HCT116 (cell line): Measurements from ENCODE around the gene MTHFR. TPM values are rescaled to one million over a fixed set of nuclear protein-coding genes. Genes with fewer than 3 reads are reported as not detected.

Source experiments
- ATAC-seq: fragments of 200-7000 bp; cut with Tn5 transposase; 2 replicates; pipeline ENCODE4 v1.9.1; 2020; ENCODE audit warnings: mild to moderate bottlenecking, moderate library complexity
- BruUV-seq: library from RNA; stranded (reverse); fragments of 400-500 nt; replicated peaks from 2 replicates; lab custom pipeline; 2021; lab: Mats Ljungman, UMichigan
- CTCF ChIA-PET: fragments of 300-600 bp; sonication (Branson Sonifier 250); formaldehyde crosslinking; loops from one replicate; lab custom pipeline; 2021; ENCODE audit warnings: antibody characterized with exemption; lab: Charles Lee
- POLR2A ChIA-PET: fragments of 300-600, 350-600 bp; sonication (Branson Sonifier 250); formaldehyde crosslinking; loops from one replicate; lab custom pipeline; 2021; ENCODE audit warnings: antibody characterized with exemption; lab: Charles Lee
- RAD21 ChIA-PET, 2 experiments: fragments of 300-600 bp; sonication (Branson Sonifier 250); formaldehyde crosslinking; loops; one replicate each; lab custom pipeline; 2023; ENCODE audit warnings: low total read pairs in 2 of 2; ENCODE audit not compliant: uncharacterized antibody in 2 of 2, unreplicated experiment in 2 of 2, low non-redundant PET in 1 of 2; lab: Charles Lee
- DNase-seq: peaks from one replicate; pipeline ENCODE4 v3.0.0-alpha.2; 2010; ENCODE audit warnings: low read depth, low spot score
- H2AFZ ChIP-seq: fragments of 200-600 bp; shearing (Covaris generic), sonication (generic); 2 replicates; pipeline ENCODE4 v1.6.1; 2017; ENCODE audit warnings: low read depth, mixed run types, mixed read lengths, antibody characterized with exemption, low read length; ENCODE audit not compliant: poor library complexity, severe bottlenecking
- H3K27ac ChIP-seq: 2 replicates; pipeline ENCODE4 v1.5.1; 2012; ENCODE audit warnings: low read depth, low read length
- H3K27me3 ChIP-seq: fragments of 200-600 bp; sonication (generic); 2 replicates; pipeline ENCODE4 v1.6.1; 2016; ENCODE audit warnings: mixed run types, low read length, mixed read lengths; ENCODE audit not compliant: insufficient read depth
- H3K36me3 ChIP-seq, 2 experiments: fragments of 200-500 bp in 1 of 2; fragments of 200-600 bp in 1 of 2; sonication (Bioruptor generic) in 1 of 2; sonication (generic) in 1 of 2; 2 replicates each; pipeline versions ENCODE4 v1.5.1 to v1.6.1; 2014 to 2016; ENCODE audit warnings: low read length in 2 of 2, inconsistent platforms in 1 of 2, mixed read lengths in 1 of 2, mixed run types in 1 of 2; ENCODE audit not compliant: insufficient read depth in 2 of 2, control insufficient read depth in 1 of 2
- H3K4me1 ChIP-seq, 2 experiments: fragments of 200-600 bp in 1 of 2; sonication (generic) in 1 of 2; 2 replicates each; pipeline versions ENCODE4 v1.5.1 to v1.6.1; 2012 to 2017; ENCODE audit warnings: low read length in 2 of 2, inconsistent platforms in 1 of 2, mild to moderate bottlenecking in 1 of 2, mixed read lengths in 1 of 2, mixed run types in 1 of 2, moderate library complexity in 1 of 2; ENCODE audit not compliant: insufficient read depth in 2 of 2, control insufficient read depth in 1 of 2
- H3K4me2 ChIP-seq: fragments of 200-600 bp; sonication (generic); 2 replicates; pipeline ENCODE4 v1.6.1; 2017; ENCODE audit warnings: mixed run types, low read length, mixed read lengths
- H3K4me3 ChIP-seq, 2 experiments: fragments of 200-600 bp in 1 of 2; sonication (generic) in 1 of 2; replicated peaks in 1 of 2; 2 replicates each; pipeline ENCODE4 v1.5.1; 2011 to 2016; ENCODE audit warnings: low read length in 2 of 2, control low read depth in 1 of 2, low read depth in 1 of 2, mild to moderate bottlenecking in 1 of 2, mixed read lengths in 1 of 2, mixed run types in 1 of 2
- H3K79me2 ChIP-seq: fragments of 200-600 bp; sonication (generic); 2 replicates; pipeline ENCODE4 v1.6.1; 2017; ENCODE audit warnings: mild to moderate bottlenecking, mixed run types, low read length, moderate library complexity, mixed read lengths; ENCODE audit not compliant: insufficient read depth
- H3K9ac ChIP-seq: fragments of 200-600 bp; sonication (generic); 2 replicates; pipeline ENCODE4 v1.6.1; 2016; ENCODE audit warnings: low read length, mixed read lengths
- H3K9me2 ChIP-seq: fragments of 200-600 bp; sonication (generic), shearing (Covaris generic); 2 replicates; pipeline ENCODE4 v1.6.1; 2017; ENCODE audit warnings: mixed run types, mild to moderate bottlenecking, moderate library complexity; ENCODE audit not compliant: insufficient read depth
- H3K9me3 ChIP-seq, 2 experiments: fragments of 200-500 bp in 1 of 2; fragments of 200-600 bp in 1 of 2; sonication (Bioruptor generic) in 1 of 2; sonication (generic) in 1 of 2; 2 replicates each; pipeline ENCODE4 v1.6.1; 2014 to 2017; ENCODE audit warnings: low read length in 2 of 2, mixed read lengths in 2 of 2, inconsistent platforms in 1 of 2, low read depth in 1 of 2, mild to moderate bottlenecking in 1 of 2, mixed run types in 1 of 2, moderate library complexity in 1 of 2; ENCODE audit not compliant: control insufficient read depth in 1 of 2, insufficient read depth in 1 of 2
- H4K20me1 ChIP-seq: fragments of 200-600 bp; sonication (generic), shearing (Covaris generic); 2 replicates; pipeline ENCODE4 v1.6.1; 2017; ENCODE audit warnings: mixed run types, mild to moderate bottlenecking, moderate library complexity; ENCODE audit not compliant: insufficient read depth
- CEBPB ChIP-seq: IDR thresholded peaks from 2 replicates; pipeline ENCODE4 v1.6.1; 2012; ENCODE audit warnings: low read depth
- EGR1 ChIP-seq: IDR thresholded peaks from 2 replicates; pipeline ENCODE4 v1.6.1; 2012; ENCODE audit warnings: low read depth
- EZH2phosphoT487 ChIP-seq: fragments of 200-600 bp; IDR thresholded peaks from 2 replicates; pipeline ENCODE4 v1.6.1; 2018; ENCODE audit warnings: antibody characterized with exemption, borderline replicate concordance
- TCF7L2 ChIP-seq: IDR thresholded peaks from 2 replicates; pipeline ENCODE4 v1.7.0; 2011; ENCODE audit warnings: borderline replicate concordance, inconsistent platforms; ENCODE audit not compliant: insufficient read depth, insufficient read length; ENCODE audit errors: extremely low read depth
- intact Hi-C: fragments of 100-400 bp; cut with micrococcal nuclease; formaldehyde crosslinking; loops from 2 replicates; pipeline ENCODE4 v1.10.0; 2022
- total RNA-seq: library from RNA; stranded (reverse); gene quantifications from one replicate; pipeline ENCODE4 v1.2.1, GENCODE V29; 2021; ENCODE audit not compliant: unreplicated experiment
- TF ChIP-seq, protein P1 (sequence below): IDR thresholded peaks from 2 replicates; pipeline ENCODE4 v1.6.1; 2012; ENCODE audit warnings: low read depth
- TF ChIP-seq, protein P2 (sequence below): IDR thresholded peaks from 2 replicates; pipeline ENCODE4 v1.6.1; 2012

The MTHFR gene
- total RNA-seq, 1 experiment from 2014 or later: 20.9 TPM

DNA sequence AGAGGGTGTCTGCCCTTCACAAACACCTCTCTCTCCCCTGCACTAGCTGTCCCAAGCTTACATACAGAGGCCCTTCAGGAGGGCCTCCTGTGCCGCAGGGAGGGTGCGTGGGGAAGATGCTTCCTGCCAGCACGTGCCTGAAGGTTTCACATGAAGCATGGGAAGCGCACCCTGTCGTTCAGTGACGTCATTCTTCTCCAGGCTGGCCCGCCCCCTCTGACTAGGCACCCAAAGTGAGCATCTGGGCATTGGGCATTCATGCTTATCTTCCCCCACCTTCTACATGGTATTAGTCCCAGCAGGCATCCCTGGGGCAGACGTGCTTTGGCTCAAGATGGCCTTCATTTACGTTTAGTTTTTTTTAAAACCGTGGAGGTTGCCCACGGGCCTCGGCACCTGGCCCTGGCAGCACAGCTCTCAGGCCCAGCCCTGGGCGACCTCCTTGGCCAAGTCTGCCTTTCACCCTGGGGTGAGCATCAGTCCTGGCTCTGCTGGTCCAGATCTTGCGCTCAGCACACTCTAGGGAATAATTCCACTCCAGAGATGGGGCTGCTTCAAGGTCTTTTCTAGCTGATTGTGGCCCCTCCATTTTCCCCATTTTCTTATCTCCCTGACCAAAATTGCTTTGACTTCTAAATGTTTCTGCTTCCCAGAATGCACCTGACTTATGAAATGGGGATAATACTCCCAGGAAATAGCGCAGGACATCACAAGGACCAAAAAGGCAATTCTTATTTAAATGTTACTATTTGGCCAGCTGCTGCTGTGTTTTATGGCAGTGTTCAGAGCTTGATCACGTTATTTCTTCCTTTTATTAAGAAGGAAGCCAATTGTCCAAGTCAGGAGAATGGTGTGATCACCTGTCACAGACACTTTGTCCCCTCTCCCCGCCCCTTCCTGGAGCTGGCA lies 35.7 kb upstream of the MTHFR start:
- no peak overlapping the region for H3K4me3 ChIP-seq
- ATAC-seq (no peak), DNase-seq (no peak)
- ChIA-PET RAD21 (no interaction called here), CTCF (no interaction called here), POLR2A (interaction anchor here (1.6 kb wide), 1 partner anchor 68 kb away, joined by 7 read pairs; no protein-coding TSS in a partner anchor)
- peaks cover 7 to 23% of the 10 kb centered on the region in 2 experiments; a peak in 2 of 4 replicates for H3K36me3 ChIP-seq
- H3K79me2 ChIP-seq: no peaks in the 10 kb centered on the region
- H3K9me2 ChIP-seq: no peaks in the 10 kb centered on the region
- no peaks in the 10 kb centered on the region for H3K9me3 ChIP-seq
- no peaks in the 10 kb centered on the region for H3K4me1 ChIP-seq
- no peak overlapping the region for H3K9ac ChIP-seq
- no TSS peak for BruUV-seq
- TF ChIP-seq CEBPB (no peak), EGR1 (no peak), EZH2phosphoT487 (no peak), TCF7L2 (no peak)
- TF ChIP-seq, protein P1, sequence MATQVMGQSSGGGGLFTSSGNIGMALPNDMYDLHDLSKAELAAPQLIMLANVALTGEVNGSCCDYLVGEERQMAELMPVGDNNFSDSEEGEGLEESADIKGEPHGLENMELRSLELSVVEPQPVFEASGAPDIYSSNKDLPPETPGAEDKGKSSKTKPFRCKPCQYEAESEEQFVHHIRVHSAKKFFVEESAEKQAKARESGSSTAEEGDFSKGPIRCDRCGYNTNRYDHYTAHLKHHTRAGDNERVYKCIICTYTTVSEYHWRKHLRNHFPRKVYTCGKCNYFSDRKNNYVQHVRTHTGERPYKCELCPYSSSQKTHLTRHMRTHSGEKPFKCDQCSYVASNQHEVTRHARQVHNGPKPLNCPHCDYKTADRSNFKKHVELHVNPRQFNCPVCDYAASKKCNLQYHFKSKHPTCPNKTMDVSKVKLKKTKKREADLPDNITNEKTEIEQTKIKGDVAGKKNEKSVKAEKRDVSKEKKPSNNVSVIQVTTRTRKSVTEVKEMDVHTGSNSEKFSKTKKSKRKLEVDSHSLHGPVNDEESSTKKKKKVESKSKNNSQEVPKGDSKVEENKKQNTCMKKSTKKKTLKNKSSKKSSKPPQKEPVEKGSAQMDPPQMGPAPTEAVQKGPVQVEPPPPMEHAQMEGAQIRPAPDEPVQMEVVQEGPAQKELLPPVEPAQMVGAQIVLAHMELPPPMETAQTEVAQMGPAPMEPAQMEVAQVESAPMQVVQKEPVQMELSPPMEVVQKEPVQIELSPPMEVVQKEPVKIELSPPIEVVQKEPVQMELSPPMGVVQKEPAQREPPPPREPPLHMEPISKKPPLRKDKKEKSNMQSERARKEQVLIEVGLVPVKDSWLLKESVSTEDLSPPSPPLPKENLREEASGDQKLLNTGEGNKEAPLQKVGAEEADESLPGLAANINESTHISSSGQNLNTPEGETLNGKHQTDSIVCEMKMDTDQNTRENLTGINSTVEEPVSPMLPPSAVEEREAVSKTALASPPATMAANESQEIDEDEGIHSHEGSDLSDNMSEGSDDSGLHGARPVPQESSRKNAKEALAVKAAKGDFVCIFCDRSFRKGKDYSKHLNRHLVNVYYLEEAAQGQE: no peak
- TF ChIP-seq, protein P2, sequence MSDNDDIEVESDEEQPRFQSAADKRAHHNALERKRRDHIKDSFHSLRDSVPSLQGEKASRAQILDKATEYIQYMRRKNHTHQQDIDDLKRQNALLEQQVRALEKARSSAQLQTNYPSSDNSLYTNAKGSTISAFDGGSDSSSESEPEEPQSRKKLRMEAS: no peak
- H3K4me2 ChIP-seq: no peak overlapping the region
- no peak overlapping the region for H2AFZ ChIP-seq
- no peaks in the 10 kb centered on the region for H3K27me3 ChIP-seq
- intact Hi-C loops: no loop called here
- no peaks in the 10 kb centered on the region for H4K20me1 ChIP-seq
- no peak overlapping the region for H3K27ac ChIP-seq
